ENCODE results near the gene CYB561D1. TPM values are rescaled to one million over a fixed set of nuclear protein-coding genes. Genes with fewer than 3 reads are reported as not detected.

The CYB561D1 gene
- total and polyA plus RNA-seq, 10 of the 15 experiments (the other 5 are each of a cell fraction or from before 2014, with no cell fraction given): 0.68 to 9.0 (median 3.3) TPM

GRCh38 chr1:109490029-109490933 is 3.6 kb upstream of the CYB561D1 start:
- no peaks in the 10 kb centered on the region for H3K27me3 ChIP-seq (replicated peaks in 1 of 2; ENCODE audit: control insufficient read depth in 2 of 2, insufficient read depth in 2 of 2, low read length in 1 of 2)
- H2AFZ ChIP-seq (ENCODE audit: control insufficient read depth, low read depth, low read length): no peak overlapping the region
- peak; percentile 55 for ATAC-seq
- peaks cover 0 to 4% of the 10 kb centered on the region in 2 experiments for H3K36me3 ChIP-seq (ENCODE audit: control insufficient read depth in 2 of 2, insufficient read depth in 2 of 2, low read length in 1 of 2)
- no peaks in the 10 kb centered on the region for H4K20me1 ChIP-seq (ENCODE audit: control insufficient read depth, insufficient read depth)
- WGBS (ENCODE audit: insufficient coverage, insufficient replicate concordance, low lambda C conversion rate, missing lambda C conversion rate): 68% methylated on average over 11 of the region's 11 CpGs
- no TSS peak for BruUV-seq (replicated peaks)
- SMC1A ChIA-PET (ENCODE audit: uncharacterized antibody, unreplicated experiment): interaction anchor here (0.6 to 14.4 kb wide), 11 partner anchors 9 to 231 kb away, joined by 3 to 431 read pairs (median 4); partner anchors contain the start of genes GNAI3 and PSMA5
- no peak overlapping the region for H3K9ac ChIP-seq (ENCODE audit: control insufficient read depth, insufficient read depth, low read length)
- no peak overlapping the region for H3K27ac ChIP-seq (ENCODE audit: control insufficient read depth, insufficient read depth)
- H3K4me1 ChIP-seq (ENCODE audit: control insufficient read depth, insufficient read depth, low read length): peaks cover 4% of the 10 kb centered on the region
- CTCF ChIA-PET: interaction anchor here (0.6 to 26.7 kb wide), 21 partner anchors 8 to 513 kb away, joined by 3 to 1280 read pairs (median 4); partner anchors contain the start of genes AMIGO1, GPR61 and PSRC1
- RAD21 ChIA-PET (ENCODE audit: unreplicated experiment): interaction anchor here (1.0 to 13.4 kb wide), 3 partner anchors 9 to 47 kb away, joined by 3 to 422 read pairs (median 5); no protein-coding TSS in a partner anchor
- DNase-seq (ENCODE audit: low read depth, low spot score): no peak
- POLR2A ChIA-PET: interaction anchor here (1.1 to 1.5 kb wide), 2 partner anchors 41 to 42 kb away, joined by 5 to 7 read pairs; no protein-coding TSS in a partner anchor
- FAIRE-seq: peak; percentile 97
- intact Hi-C loops (cut with micrococcal nuclease; ENCODE audit: unreplicated experiment) (loop anchor here (1.0 to 5.0 kb wide), 2 partner anchors 42 to 132 kb away; no protein-coding TSS in a partner anchor), in situ Hi-C loops (cut with MboI) (loop anchor here (5.0 kb wide), 1 partner anchor 42 kb away; no protein-coding TSS in a partner anchor)
- no peak overlapping the region for H3K4me3 ChIP-seq
- H3K4me2 ChIP-seq (ENCODE audit: control insufficient read depth, insufficient read depth): no peak overlapping the region
- H3K79me2 ChIP-seq (ENCODE audit: control insufficient read depth, insufficient read depth, low read length): peaks cover 6% of the 10 kb centered on the region
- H3K9me3 ChIP-seq (replicated peaks; ENCODE audit: control insufficient read depth, insufficient read depth, low read length): no peaks in the 10 kb centered on the region
- TF ChIP-seq JUND (IDR thresholded peaks at IDR 0.05; ENCODE audit: low read depth, low read length) (no peak), SMC3 (IDR thresholded peaks at IDR 0.05; ENCODE audit: borderline replicate concordance, low read length) (peak; percentile 88), CBX5 (IDR thresholded peaks at IDR 0.05; ENCODE audit: low read depth) (no peak), CHD1 (IDR thresholded peaks at IDR 0.05; ENCODE audit: low read depth, low read length) (no peak), SP1 (IDR thresholded peaks at IDR 0.05; ENCODE audit: low read depth, low read length) (no peak), ATF3 (IDR thresholded peaks at IDR 0.05; ENCODE audit: borderline replicate concordance, extremely low read depth, low read depth, low read length) (no peak), SRF (IDR thresholded peaks at IDR 0.05; ENCODE audit: low read depth in 2 of 2, low read length in 2 of 2) (no peak), IKZF2 (IDR thresholded peaks at IDR 0.05) (no peak), ZNF207 (IDR thresholded peaks at IDR 0.05; ENCODE audit: borderline replicate concordance) (no peak), EZH2 (IDR thresholded peaks at IDR 0.05; ENCODE audit: borderline replicate concordance, control insufficient read depth, low read depth, low read length) (no peak), YY1 (IDR thresholded peaks at IDR 0.05; ENCODE audit: low read depth, low read length) (peak; percentile 56; the same call in 1 of the 2 replicates), GATAD2B (conservative IDR thresholded peaks at IDR 0.05; ENCODE audit: low read depth) (no peak), SREBF1 (IDR thresholded peaks at IDR 0.05; ENCODE audit: low read length) (no peak), ELK1 (IDR thresholded peaks at IDR 0.05; ENCODE audit: low read depth, low read length) (no peak), NBN (IDR thresholded peaks at IDR 0.05) (no peak), CREM (IDR thresholded peaks at IDR 0.05; ENCODE audit: low read depth) (no peak), ZNF384 (IDR thresholded peaks at IDR 0.05; ENCODE audit: borderline replicate concordance, low read depth, low read length) (no peak), STAT1 (conservative IDR thresholded peaks at IDR 0.05) (no peak), MEF2A (IDR thresholded peaks at IDR 0.05; ENCODE audit: insufficient read depth, low read depth, low read length) (no peak), RBBP5 (conservative IDR thresholded peaks at IDR 0.05) (no peak)
